DMS79 (cell line): Measurements from ENCODE around the gene SIGLEC9.

Experiments
- DNase-seq: peaks from one replicate; lab custom pipeline; 2025; lab: John Stamatoyannopoulos, UW

Gene SIGLEC9

GRCh38 chr19:51124729-51125128 is at the start of gene SIGLEC9:
SIGLEC9 (plus strand) TSS chr19:51124906; CDS start chr19:51124975, 69 bp downstream.
- DNase-seq, result no peak

DNA sequence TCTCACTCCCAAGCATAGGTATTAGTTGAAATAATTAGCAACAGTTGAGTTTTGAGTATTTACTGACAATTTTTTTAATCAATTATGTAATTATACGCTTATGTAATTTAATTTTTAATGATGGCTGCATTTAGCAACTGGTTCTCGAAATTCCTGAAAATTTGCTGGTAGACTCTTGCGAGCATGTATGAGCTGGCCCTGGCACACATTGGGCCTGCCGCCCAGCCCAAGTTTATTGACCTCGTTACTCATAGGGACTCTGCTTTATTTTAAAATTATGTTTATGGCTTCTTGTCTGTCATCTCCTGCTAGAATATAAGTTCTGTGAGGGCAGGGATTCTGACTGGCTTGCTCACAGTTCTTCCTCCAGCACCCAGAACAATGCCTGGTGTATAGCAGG is 48.7 kb upstream of the SIGLEC9 start:
- DNase-seq, result no peak

DNA sequence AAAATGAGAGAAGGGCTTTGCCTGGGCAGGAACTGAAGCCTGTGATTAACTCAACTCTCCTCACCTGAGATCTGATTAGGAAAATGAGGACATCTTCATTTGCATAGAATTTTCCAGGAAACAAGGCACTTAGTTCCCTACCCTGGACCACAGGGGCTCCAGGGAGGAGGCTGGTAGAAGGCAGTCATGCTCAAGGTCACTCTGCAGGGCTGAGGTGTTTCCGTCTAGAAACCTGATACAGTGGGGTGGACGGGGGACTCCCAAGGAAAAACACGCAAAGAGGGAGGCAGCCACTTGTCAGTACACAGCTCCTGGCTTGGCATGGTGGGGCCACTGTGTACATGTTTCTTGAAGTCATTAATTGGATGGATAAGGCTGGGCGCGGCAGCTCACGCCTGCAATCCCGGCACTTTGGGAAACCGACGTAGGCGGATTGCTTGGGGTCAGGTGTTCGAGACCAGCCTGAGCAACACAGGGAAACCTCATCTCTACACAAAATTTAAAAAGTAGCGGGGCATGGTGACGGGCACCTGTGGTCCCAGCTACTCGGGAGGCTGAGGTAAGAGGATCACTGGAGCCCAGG is 48.0 kb upstream of the SIGLEC9 start:
- no peak for DNase-seq

- DNase-seq, result no peak
These were observed 46.6 kb upstream of the SIGLEC9 start for GRCh38 chr19:51078104-51078503.

DNA sequence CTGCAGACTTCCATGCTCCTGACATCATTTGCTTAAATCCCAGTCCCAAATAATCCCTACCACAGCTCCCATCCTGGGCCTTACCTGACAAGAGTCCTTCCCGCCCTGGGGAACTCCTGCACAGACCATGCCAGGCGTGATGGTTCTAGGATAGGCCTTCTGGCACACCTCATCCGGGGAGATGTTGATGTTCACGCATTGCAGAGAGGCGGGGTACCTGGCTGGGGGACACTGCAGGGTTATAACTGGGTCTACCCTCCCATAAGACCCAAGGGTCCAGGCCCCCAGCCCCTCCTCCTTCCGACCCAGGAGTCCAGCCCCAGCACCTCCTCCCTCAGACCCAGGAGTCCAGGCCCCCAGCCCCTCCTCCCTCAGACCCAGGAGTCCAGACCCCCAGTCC is 46.0 kb upstream of the SIGLEC9 start:
- no peak for DNase-seq

GRCh38 chr19:51079481-51080110 is 45.1 kb upstream of the SIGLEC9 start:
- no peak for DNase-seq

- no peak for DNase-seq
These were observed 43.2 kb upstream of the SIGLEC9 start for GRCh38 chr19:51081476-51081875.

GRCh38 chr19:51082611-51083010 is 42.1 kb upstream of the SIGLEC9 start, which contains the start of gene KLK14:
KLK14 (minus strand) TSS chr19:51082887; CDS start chr19:51082614, 273 bp downstream.
- no peak for DNase-seq

DNA sequence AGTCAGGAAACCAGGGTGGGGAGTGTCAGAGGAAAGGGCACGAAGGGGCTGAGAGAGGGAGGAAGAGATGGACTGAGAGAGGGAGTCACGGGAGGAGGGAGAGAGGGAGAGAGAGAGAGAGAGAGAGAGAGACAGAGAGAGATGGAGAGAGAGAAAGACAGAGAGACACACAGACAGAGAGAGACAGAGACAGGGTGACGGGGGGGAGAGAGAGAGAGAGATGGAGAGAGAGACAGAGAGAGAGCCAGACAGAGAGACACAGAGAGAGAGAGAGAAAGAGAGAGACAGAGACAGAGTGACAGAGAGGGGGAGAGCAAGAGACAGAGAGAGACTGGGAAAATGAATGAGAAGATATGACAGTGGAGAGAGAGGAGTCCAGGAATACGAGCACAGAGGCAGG is 41.5 kb upstream of the SIGLEC9 start:
- DNase-seq, result no peak

- no peak for DNase-seq
These were observed 40.9 kb upstream of the SIGLEC9 start for GRCh38 chr19:51083783-51084182.

DNA sequence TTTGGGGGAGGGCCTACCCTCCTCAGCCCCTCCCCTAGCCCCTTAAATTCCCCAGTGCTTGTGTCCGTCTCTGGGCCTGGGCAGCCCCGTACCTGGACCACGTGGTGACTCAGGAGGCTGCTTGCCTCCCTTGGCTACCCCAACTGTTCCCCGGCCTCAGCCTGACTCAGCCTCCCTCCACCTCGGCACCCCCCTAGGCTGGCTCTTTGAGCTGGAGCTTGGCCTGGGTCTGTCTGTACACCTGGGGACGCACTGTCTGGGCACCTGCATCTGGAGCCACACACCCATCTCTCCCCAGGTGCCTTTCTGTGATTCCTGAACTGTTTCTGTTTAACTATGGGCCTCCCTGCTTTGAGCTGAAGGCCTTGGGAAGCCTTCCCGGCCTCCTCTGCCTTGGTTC is 40.2 kb upstream of the SIGLEC9 start:
- no peak for DNase-seq

GRCh38 chr19:51086153-51086850 is 38.4 kb upstream of the SIGLEC9 start:
- no peak for DNase-seq

DNA sequence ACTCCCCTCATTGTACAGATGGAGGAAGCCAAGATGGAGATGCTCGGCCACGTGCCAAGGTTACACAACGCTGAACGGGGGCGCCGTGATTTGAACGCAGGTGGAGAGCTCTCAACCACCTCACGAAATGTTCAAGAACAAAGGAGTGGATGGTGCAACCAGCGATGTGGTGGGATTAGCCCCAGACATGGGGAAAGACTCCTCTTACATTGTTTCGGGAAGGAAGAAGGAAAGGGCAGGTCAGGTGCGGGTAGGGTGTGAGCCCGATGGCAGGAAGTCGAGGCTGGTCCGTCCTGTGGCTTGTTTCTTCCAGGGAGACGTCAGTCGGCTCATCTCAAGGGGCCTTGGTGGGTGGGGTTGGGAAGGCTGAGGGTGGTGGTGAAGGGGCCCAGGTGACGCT is 34.9 kb upstream of the SIGLEC9 start:
- peak; percentile 69 for DNase-seq

- no peak for DNase-seq
These were observed 34.2 kb upstream of the SIGLEC9 start for GRCh38 chr19:51090471-51090870.

- DNase-seq, result no peak
These were observed 33.6 kb upstream of the SIGLEC9 start for GRCh38 chr19:51091126-51091525.

DNA sequence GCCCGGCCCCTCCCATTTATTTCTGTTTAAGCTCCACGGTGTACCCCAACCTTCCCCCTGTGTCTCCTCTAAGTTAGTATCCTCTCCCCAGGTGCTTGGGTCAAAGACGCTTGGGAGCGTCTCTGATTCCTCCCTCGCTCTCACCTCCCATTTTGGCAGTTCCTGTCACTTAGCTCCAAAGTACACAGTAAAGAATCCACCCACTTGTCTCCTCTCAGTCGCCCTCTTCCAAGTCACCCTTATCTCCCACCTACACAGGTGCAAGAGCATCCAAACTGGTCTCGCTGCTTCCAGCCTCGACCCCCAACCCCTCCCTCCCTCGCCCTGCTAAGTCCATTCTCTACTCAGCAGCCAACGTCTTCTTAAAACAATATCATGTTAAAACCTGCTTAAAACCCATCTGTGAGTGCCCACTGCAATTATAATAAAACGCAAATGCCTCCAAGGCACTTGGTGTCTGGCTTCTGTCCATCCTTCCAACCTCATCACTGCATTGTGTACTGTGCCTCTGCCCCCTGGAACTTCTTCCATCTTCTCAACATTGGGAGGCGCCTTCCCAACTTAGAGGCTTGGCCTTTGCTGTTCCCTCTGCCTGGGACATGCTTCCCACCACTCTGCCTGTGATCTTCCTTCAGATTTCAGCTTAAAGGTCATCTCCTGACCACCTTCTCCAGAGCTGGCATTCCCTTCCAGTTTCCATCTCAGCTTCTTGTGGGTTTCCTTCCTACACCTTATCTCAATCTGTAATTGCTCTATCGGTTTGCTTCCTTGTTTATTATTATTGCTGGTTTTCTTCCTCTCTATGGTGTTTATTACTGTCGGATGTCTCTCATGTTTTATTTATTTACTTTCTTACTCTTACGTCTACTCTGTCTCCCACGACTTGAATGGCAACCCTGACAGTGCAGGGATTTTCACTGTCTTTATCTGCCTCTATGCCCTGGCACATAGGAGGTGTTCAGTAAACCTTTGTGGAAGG is 32.5 kb upstream of the SIGLEC9 start:
- peak; percentile 30 for DNase-seq

GRCh38 chr19:51093101-51093500 is 31.6 kb upstream of the SIGLEC9 start:
- peak; percentile 42 for DNase-seq

DNA sequence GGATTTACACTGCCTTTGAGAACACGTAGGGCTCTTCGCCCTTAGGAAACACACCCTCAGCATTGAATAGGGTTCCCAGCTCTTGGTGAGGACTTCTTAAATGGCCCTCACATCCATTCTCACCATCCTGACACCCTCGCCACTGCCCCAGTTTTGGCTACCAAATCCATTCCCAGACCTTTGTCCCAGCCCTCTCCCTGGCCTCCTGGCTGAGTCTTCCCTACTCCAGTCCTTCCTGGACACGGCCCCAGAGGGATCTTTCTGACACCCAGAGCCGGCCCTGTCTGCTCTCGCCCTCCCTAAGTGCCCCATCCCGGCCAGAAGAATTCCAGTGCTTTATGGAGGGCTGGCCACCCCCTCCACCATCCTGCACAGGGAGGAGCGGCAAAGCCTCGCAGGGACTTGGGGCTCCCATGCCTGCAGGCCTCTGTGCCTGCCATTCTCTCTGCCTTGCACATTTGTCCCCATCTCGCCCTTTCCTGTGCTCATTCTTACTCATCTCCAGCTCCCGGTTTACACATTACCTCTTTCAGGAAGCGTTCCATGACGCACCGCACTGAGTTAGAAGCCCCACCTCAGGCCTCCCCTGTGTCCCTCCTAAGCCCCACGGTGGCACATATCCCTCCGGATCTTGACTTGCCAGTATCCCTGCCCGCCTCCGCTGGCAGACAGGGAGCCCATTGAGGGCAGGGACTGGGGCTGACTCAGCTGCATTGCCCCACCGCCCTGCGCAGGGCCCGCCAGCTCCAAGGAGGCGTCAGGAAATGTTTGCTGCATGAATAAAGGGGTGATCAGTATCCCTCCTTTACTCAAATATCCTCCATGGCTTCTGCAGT is 31.0 kb upstream of the SIGLEC9 start:
- no peak for DNase-seq

- DNase-seq, result peak; percentile 21
These were observed 29.9 kb upstream of the SIGLEC9 start for GRCh38 chr19:51094696-51095279.

DNA sequence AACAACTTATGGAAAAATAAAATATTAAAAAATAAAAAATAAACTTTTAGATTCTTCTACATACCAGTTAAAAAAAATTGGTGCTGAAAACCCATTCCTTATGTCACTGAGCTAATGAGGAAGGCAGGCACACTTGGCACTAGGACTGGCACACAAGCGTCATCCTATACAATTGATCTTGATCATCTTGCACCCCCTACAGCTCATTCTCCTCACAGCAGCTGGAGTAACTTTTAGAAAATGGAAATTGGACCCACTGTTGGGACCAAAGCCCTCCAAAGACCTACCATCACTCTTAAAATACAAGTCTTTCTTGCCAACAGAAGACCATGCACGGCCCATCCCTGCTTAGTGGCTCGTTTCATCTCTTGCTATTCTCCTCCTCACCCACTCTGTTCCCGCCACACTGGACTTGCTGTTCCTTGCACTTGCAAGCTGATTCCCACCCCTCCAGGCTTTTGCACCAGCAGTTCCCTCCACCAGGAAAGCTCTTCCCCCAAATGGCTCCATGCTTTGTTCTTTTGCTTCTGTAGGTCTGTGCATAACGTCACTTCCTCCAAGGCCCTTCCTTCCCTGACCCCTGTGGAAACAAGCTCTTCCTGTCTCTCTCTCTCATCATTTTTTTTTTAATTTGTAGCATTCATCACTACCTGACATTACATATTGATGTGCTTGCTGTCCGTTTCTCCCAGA is 28.1 kb upstream of the SIGLEC9 start:
- DNase-seq, result no peak
